NCI-H187 (cell line): Measurements from ENCODE around the gene CYP2D6.
"Not testable (repeated sequence)": the region's sequence is repeated elsewhere in the genome, so short reads cannot be mapped to it uniquely, and the experiment has no call there.

Experiments used
- DNase-seq, 2 experiments: peaks; one replicate each; lab custom pipeline; 2025; lab: John Stamatoyannopoulos, UW

The CYP2D6 gene

DNA sequence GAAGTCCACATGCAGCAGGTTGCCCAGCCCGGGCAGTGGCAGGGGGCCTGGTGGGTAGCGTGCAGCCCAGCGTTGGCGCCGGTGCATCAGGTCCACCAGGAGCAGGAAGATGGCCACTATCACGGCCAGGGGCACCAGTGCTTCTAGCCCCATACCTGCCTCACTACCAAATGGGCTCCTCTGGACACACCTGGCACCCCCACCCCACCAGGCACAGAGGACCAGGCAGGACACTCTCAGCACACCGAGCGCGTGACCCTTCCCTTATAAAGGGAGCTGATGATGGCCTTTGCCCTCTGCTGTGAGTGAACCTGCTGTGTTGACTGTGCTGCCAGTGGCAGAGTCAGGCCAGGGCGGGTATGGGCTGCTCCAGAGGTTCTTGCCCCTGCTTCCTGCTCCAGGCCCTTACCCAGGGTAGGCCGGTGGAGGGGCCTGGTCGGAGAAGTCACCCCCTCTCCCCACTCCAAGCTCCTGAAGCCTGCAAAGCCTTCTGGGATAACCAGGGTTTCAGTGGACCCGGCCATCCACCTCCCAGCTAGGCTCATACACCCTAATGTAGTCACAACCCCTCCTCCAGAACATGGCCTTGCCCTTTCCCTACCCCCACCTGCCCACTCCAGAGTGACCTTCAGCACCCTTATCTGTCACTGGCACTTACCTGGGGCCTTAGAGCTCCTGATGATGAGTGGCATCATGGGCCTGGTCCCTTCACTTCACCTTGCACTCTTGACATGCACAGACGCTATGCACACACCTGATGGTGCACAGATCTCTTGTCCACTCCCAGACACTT lies at the start of gene CYP2D6:
TSS of gene CYP2D6 (minus strand) at position 172 of the 793 bp plus-strand sequence. CDS start at position 153, 19 bp downstream.
- DNase-seq = not testable (repeated sequence)

DNA sequence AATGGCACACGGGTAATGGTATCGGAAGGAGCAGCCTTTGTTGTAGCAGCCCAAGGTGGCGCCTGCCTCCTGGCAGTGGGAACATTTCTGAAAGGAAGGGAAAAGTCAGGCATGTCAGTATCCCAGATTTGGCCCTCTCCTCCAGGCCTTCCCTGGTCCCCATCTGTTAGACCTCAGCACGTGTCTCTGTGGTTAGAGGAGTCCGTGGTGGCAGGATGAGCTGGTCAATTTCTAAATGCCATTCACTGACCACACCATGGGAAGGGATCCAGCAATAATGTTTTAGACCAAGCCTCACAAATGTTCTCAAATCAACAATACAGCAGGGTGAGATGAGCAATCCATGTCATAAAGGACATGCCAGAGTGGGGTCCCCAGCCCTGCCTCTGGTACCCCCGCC lies 49.0 kb upstream of the CYP2D6 start:
- DNase-seq = no peak

DNA sequence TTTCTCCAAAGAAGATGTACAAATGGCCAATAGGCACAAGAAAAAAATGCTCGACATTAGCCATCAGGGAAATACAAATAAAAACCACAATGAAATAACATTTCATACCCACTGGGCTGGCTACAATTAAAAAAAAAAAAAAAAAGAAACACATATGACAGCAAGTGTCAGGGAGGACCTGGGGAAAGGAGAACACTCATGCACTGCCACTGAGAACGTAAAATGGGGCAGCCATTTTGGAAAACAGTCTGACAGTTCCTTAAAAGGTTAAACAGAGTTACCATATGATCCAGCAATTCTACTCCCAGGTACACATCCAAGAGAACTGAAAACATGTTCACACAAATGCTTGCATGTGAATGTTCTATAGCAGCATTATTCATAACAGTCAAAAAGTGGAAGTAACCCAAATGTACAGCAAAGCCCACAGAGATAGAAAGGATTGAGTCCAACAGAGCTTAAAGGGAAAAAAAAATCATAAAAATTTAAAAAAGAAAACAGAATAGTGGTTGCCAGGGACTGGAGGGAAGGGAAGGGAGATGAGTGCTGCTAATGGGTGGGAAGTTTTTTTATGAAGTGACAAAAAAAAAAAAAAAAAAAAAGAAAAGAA lies 48.4 kb upstream of the CYP2D6 start:
- no peak for DNase-seq

DNA sequence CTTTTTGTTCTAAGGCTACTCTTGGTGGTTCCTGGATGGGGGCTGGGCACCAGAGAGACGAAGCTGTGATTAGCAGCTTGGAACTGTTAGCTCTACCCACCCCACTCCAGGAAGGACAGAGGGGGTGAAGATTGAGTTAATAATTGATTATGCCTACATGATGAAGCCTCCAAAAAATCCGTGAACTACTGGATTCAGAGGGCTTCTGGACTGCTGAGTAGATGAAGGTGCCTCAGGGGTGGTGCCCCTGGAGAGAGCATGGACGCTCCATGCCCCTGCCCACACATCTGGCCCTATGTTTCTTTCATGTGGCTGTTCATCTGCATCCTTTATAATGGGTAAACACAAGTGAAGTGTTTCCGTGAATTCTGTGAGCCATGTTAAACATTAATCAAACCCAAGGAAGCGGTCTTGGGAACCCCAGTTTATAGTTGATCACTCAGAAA lies 47.3 kb upstream of the CYP2D6 start:
- DNase-seq = no peak

DNA sequence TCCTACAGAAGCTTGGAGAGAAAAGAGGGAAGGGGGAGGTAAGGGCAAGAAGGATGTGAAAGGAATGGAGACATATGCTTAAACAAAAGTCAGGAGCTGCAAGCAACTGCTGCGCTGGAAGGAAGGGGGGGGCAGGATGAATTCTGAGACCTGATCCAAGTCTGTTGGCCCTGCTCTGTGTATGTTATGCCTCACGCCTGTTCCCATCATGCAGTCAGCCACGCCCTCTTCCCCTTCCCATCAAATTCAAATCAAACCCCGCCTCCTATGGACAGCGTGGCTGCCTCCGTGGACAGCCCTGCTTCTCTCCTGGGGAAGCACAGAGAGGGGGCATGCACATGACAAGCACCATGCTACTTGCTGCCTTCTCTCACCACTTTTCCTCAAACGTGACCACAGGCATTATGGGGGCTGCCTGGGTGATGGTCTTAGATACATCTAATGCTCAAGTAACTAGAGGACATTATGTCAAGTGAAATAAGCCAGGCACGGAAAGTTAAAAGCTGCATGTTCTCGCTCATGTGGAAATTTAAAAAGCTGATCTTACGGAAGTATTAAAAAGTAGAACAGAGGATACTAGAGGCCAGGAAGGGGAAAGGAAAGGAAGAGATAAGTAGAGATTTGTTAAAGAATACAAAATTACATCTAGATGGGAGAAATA lies 45.8 kb upstream of the CYP2D6 start:
- no peak for DNase-seq

DNA sequence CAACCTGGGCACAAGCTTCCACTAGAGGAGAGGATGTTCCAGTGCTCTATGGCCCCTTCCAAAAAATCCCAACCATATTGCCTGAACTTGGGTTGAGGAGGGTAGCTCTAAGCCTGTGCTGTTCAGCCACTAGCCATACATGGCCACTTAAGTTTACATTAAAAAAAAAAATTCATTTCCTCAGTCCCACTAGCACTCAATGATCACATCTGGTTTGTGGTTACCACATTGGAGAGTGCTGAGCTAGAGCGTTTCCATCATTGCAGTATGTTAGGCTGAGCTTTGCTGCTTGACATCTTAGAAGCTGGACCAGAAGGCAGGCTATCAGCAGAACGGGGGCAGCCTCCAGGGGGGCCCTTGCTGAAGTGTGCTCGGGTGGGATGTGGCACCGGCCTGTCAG lies 43.5 kb upstream of the CYP2D6 start:
- no peak for DNase-seq

DNA sequence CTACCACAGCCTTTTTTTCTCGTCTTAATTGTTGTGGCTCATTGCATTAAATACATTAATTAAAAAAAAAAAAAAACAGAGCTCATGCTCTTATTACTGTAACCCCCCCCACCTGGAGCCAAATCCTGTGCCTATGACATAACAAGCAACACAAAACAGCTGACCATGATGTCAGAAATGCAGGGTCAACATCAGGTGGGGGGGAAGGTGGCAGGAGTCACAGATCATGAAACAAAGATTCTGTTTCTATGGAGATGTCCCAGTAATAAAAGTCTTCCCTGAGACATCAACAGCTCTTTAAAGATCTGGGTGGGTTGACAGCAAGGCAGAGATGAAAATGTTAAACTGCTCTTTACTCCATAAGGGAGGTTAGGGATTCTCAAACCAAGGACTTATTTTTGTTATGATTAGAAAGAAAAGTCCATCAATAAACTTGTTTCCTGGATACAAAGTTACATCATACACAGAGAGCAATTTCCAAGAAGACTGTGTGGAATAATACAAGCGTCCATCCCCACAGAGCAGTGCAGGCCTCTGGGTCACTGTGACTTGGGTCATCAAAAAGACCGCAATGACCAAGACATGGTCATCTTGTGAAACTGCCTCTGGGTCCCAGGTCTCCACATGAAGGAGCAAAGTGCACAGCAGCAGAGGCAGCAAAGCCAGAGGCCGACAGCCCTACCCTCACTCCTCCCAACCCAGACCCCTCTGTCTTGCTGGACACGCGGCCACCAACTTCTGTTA lies 42.7 kb upstream of the CYP2D6 start:
- DNase-seq = no peak

DNA sequence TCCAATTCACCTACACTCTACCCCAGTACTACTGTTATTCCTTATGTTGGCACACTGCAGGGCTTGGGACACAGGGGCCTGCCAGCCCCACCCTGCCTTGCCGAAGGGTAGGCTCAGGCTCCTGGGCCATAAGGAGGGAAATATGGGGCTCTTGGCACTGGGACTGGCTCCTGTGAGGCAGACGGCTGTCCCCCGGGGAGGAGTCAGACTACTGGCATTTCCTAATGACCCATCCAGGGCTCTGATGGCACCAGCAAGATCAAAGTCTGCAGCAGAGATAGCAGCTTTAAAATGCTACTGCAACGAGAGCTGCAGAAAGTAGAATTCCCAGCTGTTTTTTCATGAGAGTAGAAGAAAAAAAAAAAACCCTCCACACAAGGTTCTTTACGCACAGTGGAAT lies 42.2 kb upstream of the CYP2D6 start:
- DNase-seq = no peak

DNA sequence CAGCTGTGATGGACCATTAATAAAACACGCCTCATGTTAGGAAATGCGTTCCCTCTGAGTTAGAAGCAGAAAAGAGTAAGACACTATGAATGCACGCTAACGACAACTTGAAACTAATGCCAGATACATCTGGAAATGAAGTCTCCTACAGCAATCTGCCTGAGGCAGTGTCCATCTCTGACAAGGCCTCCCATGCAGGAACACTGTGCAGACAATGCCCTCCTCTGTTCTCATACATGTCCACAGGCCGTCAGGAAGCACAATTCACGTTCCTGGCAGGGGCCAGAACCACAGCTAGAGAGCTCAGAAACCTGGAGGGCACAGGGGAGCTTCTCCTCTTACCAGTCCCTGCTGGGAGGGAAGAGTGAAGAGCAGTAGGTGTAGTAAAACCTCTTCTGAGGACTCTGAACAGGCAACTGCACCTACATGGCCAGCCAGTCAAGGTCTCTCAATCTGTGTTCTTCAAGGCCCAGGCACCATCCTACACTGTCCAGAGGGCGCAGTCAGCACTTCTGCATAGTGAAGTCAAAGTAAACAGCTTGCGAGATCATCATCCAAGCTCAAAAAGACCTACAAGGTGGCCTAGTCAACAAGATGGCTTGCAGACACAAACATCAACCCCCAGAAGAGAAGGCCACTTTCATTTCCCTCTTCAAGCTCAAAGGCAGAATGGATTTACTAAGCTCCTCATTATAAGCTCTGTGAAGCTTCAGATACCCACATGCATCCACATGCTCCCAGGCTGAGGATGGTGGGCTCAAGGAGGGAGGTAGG lies 41.5 kb upstream of the CYP2D6 start:
- DNase-seq = no peak

DNA sequence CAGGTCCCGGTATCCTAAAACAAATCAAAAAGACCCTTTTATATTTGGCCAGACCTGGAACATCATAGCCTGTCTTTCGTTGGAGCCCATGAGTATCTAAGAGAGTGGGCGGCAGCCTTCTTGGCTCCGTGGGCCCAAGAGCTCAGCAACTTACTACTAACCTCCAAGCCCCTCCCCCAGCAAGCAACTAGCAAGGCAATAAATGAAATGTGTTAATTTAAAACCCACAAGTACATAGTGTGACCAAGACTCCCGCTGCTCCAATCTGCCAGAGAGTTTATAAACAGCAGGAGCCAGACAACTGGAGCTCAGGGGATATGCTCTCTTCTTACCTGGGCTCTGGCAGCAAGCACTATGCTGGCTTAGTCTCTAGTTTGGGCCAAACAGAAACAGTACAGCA lies 40.8 kb upstream of the CYP2D6 start:
- no peak for DNase-seq

DNA sequence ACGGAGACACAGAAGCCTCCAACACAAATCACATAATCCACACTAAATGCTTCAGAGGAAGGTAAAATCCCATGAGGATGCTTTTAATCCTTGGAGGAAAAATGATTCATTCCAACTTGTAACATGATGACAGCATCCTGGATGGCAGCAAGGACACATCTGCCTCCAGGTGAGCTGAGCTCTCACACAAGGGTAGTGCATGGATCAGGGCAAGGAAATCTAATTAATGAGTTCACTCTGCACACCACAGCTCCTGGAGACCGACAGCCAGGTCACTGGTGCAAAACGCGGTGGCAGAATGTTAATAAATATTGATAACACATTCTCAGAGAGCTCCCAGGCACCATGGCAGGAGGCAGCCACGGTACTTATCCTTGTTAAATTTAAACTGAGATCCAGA lies 40.3 kb upstream of the CYP2D6 start:
- no peak for DNase-seq

DNA sequence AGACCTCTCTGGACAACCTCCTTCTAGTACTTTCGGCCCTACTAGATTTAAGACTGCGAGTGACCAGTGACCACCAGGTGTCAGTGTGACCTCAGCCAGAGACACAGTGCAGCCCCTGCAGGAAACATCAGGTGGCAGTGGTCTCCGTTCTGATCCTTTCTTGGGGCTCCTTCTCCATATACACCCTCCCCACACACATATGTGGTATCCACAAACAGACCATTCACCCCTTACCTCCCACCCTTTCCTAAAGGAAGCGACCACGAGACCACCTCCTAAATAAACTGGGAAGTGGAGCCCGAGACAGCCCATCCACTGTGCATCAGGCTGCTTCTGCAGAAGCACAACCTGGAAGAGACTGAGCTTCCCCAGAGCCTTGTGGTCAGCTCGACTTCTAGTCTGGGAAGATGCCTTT lies 38.5 kb upstream of the CYP2D6 start:
- peak in 1 of 2 experiments; percentile 19 for DNase-seq

DNA sequence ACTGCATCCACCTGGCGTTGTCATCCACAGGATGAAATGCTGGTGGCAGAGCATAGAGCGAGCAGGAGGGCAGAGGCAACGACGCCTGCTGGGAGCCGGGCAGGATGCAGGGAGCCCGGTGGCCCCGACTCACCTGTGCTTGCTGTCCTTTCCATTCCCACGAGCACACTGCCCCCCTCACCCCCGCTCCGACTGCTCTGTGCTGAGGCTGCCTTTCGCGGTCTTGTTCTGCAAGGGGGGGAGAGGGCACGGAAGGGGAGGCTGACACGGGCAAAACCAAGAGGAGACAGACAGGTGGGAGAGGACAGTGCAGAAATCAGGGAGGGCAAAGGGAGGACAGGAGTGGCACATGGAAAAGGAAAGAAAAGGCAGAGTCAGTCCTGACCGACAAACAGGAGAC lies 37.9 kb upstream of the CYP2D6 start:
- DNase-seq = no peak

DNA sequence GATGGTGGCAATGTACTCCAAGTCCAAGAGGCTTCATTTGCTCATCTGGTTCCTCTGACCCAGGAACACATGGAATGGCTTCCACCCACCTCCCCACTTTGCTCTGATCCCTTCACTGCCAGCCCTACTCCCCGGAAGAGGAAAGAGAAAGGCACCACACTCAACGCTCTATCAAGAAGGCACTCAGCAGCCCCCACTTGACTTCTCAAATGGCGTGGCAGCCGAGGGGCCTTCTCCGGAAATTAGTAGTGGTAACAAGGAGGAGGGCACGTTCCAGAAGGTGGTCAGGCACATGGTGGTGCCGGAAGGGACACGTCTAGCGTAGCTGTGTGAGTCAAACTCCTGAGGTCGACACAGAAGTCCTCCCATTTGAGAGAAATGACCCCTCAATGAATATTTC lies 36.5 kb upstream of the CYP2D6 start:
- no peak for DNase-seq

DNA sequence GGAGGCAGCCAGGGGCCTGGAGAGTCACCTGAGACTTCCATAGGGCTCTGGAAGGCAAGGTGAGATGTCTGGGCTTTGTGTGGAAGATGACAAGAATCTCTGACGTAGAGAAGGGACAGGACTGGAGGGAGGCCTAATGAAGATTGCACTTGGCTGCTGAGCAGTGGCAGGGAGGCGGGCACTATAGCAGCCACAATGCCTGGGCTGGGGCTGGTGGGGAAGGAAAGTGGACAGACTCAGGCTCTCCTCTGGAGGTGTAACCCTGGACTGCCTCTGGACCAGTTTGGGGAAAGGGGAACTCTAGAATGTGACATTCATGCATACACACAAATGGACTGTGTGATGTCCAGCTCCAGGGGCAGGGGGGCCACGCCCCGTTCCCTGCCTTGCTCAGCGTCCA lies 34.3 kb upstream of the CYP2D6 start:
- no peak for DNase-seq

DNA sequence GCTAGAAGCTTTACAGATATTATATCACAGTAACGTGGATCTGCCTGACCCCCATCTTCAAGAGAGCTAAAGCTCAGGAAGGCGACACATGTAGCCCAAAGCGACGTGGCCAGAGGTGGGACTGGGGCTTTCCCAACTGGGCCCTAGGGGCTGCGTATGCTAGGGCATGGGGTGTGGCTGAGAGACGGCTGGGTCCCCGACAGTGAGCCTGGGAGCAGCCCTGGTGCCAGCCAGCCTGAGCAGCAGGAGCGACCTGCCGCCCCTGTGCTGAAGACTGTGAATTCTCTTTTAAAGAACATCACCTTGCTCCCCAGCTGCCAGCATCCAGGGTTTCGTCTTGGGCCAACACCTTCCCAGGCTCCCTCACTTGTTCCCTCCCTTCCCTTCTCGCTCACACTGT lies 32.9 kb upstream of the CYP2D6 start:
- DNase-seq = no peak

DNA sequence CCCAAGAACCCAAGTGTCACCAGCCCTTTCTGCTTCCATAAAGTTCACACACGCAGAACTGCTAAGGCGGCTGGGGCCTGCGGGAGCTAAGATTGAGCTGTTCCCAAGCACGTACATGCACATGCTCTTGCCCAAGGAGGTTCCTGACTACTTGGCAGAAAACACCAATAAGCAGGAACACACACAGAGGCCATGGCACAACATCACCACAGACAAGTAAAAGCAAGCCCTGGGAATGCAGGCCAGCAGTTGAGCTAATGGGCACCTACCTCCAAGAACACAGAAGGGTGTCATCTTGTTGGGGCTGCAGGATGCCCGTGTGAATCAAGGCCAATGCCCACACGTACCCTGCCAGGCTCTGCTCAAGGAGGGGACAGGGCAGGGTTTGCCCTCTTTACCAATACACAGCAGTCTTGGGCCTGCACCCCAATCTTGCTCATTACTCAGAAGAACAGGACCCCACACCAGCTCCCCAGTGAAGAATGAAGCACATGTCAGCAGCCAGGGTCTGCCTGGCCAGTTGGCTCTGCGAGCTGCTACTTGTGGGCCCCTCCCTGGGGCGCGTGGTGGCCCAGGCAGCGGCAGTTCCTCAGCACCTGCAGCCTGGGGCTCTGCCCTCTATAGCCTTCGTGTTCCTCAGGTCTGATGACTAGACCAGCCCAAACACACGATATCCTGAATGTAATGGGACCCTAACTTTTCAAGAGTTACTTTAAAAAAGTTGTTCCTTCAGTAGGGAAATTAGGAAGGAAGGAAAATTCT lies 32.3 kb upstream of the CYP2D6 start:
- DNase-seq = no peak

DNA sequence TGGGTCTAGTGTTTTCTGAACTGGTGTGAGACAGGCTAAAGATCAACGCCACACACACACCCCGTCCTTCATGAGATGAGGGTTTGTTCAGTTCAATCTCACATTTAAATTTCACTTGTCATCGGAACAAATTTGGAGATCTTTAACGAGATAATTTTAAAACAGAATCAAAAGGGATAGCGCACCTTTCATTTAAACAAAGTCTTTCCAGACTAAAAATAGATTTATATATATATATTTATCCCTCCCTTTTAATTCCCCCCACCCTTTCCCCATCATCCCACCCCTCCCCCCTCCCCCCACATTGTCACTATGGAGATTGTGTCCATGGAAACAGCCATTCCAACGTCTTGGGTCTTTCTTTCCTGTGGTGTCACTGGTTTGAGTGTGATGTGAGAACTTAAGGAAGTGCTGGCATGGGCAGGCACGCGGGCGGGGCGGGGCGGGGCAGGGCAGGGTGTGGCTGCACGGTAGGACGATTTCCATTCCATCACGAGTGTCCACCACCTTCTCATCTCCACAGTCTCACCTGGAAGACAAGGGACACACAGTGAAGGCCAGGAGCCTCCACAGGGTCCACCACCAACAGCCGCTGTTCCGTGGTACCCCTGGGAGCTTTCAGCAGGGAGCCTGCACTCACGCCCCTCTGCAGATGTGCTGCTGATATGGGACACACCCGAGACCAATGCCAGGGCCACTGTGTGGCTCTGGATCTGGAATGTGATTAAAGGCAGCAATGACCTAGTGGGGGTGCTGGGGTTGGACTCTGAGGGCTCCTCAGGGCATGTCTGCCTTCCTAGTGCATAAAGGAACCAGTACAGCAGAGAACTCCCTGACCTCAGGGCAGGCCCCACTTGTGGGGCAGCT lies 30.5 kb upstream of the CYP2D6 start:
- DNase-seq = no peak

DNA sequence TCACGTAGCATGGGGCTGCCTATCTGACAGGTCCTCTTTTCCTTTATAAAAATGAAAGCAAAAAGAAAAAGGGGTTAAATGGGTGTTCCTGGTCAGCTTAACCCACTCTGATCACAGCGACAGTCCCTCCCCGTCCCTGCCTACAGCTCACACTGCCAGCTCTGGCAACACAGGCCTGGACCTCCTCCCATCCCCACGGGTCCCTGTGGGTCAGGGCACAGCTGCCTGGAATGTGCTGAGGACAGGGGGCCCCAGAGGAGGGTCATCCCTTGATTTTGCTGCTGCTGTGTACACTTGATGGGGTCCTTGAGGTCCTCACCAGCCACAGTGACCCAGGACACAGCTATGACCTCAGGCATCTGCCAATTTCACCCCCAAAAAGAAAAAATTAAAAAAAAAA lies 29.6 kb upstream of the CYP2D6 start:
- no peak for DNase-seq
